ENCODE measurements around the gene CSRP2.

Gene CSRP2

GRCh38 chr12:76863005-76863670 lies 15.7 kb downstream of the CSRP2 start:
- no peak for DNase-seq (ENCODE audit: low read depth in 2 of 2)

- no peak for DNase-seq (ENCODE audit: low read depth in 2 of 2)
Observed at GRCh38 chr12:76860256-76860655, 18.6 kb downstream of the CSRP2 start.

GRCh38 chr12:76859611-76860010 lies 19.2 kb downstream of the CSRP2 start:
- DNase-seq (ENCODE audit: low read depth in 2 of 2): no peak

GRCh38 chr12:76856018-76856644 lies 22.7 kb downstream of the CSRP2 start:
- DNase-seq (ENCODE audit: low read depth in 2 of 2): no peak

- DNase-seq (ENCODE audit: low read depth in 2 of 2): no peak
Observed at GRCh38 chr12:76855271-76855670, 23.5 kb downstream of the CSRP2 start.

- no peak for DNase-seq (ENCODE audit: low read depth in 2 of 2)
Observed at GRCh38 chr12:76852106-76852505, 26.7 kb downstream of the CSRP2 start.

GRCh38 chr12:76848132-76848531 lies 30.7 kb downstream of the CSRP2 start:
- DNase-seq (ENCODE audit: low read depth in 2 of 2): no peak

GRCh38 chr12:76847260-76847659 lies 31.6 kb downstream of the CSRP2 start:
- no peak for DNase-seq (ENCODE audit: low read depth in 2 of 2)

GRCh38 chr12:76836633-76837032 lies 42.2 kb downstream of the CSRP2 start:
- DNase-seq (ENCODE audit: low read depth in 2 of 2): no peak

GRCh38 chr12:76830436-76830835 lies 48.4 kb downstream of the CSRP2 start:
- DNase-seq (ENCODE audit: low read depth in 2 of 2): no peak

GRCh38 chr12:76820888-76821482 lies 57.8 kb downstream of the CSRP2 start:
- no peak for DNase-seq (ENCODE audit: low read depth in 2 of 2)

- no peak for DNase-seq (ENCODE audit: low read depth in 2 of 2)
Observed at GRCh38 chr12:76813972-76814371, 64.8 kb downstream of the CSRP2 start.

- DNase-seq (ENCODE audit: low read depth in 2 of 2): no peak
Observed at GRCh38 chr12:76813265-76813664, 65.6 kb downstream of the CSRP2 start.

- no peak for DNase-seq (ENCODE audit: low read depth in 2 of 2)
Observed at GRCh38 chr12:76811976-76812375, 66.8 kb downstream of the CSRP2 start.

GRCh38 chr12:76810671-76811419 lies 68.0 kb downstream of the CSRP2 start:
- no peak for DNase-seq (ENCODE audit: low read depth in 2 of 2)
